Esophagus squamous epithelium (tissue), 5 donors: ENCODE results near the gene TTC17. TPM values are rescaled to one million over a fixed set of nuclear protein-coding genes. Genes with fewer than 3 reads are reported as not detected.

Source experiments
- DNase-seq: peaks from one replicate; lab custom pipeline; 2025; lab: John Stamatoyannopoulos, UW
- H3K27ac ChIP-seq, 4 donors: fragments of 200-600 bp; sonication (generic); one replicate each; pipeline ENCODE4 v1.5.1; 2016 to 2019; ENCODE audit warnings: mild to moderate bottlenecking in 1 of 4
- H3K27me3 ChIP-seq, 4 donors: fragments of 200-600 bp; sonication (generic); 1 replicate in 3 of 4; 2 replicates in 1 of 4; pipeline versions ENCODE4 v1.5.1 to v1.6.0; 2017 to 2021; ENCODE audit warnings: antibody characterized with exemption in 1 of 4
- H3K36me3 ChIP-seq, 3 donors: fragments of 200-600 bp; sonication (generic); one replicate each; pipeline ENCODE4 v1.5.1; 2016 to 2019
- H3K4me1 ChIP-seq, 3 donors: fragments of 200-600 bp; sonication (generic); one replicate each; pipeline ENCODE4 v1.5.1; 2017 to 2019
- H3K4me3 ChIP-seq, 4 donors: fragments of 200-600 bp; sonication (generic); 1 replicate in 3 of 4; 2 replicates in 1 of 4; pipeline ENCODE4 v1.5.1; 2016 to 2019; ENCODE audit warnings: mild to moderate bottlenecking in 2 of 4, moderate library complexity in 1 of 4
- H3K9me3 ChIP-seq, 3 donors: fragments of 200-600 bp; sonication (generic); one replicate each; pipeline ENCODE4 v1.5.1; 2016 to 2019
- POLR2A ChIP-seq, 4 donors: fragments of 450-650 bp; IDR thresholded peaks; one replicate each; pipeline ENCODE4 v1.6.1; 2017; ENCODE audit warnings: antibody characterized with exemption in 4 of 4, mild to moderate bottlenecking in 4 of 4, moderate library complexity in 3 of 4
- WGBS, 2 donors: methylation state at CpG; one replicate each; pipeline ENCODE4 v1.1.5; 2018; 5-methylcytosine and 5-hydroxymethylcytosine counted together
- intact Hi-C: fragments of 100-400 bp; cut with DNase I; formaldehyde crosslinking; loops from one replicate; pipeline ENCODE4 v1.15.0; 2022
- total RNA-seq, 4 donors: library from RNA; depleted of rRNA; stranded (reverse); fragments of >200 nt; gene quantifications; one replicate each; pipeline ENCODE4 v1.1.0, GENCODE V29; 2016
- TF ChIP-seq, protein P1 (sequence below), 6 experiments: fragments of 450-650 bp in 4 of 6; fragments of 200-600 bp in 2 of 6; sonication (generic) in 2 of 6; IDR thresholded peaks; one replicate each; pipeline ENCODE4 v1.5.1; 2016 to 2019; ENCODE audit warnings: antibody characterized with exemption in 6 of 6, mild to moderate bottlenecking in 4 of 6, moderate library complexity in 4 of 6
- donor health status: DM: yes; HTN: yes; CAD: no.

TTC17 gene, protein sequence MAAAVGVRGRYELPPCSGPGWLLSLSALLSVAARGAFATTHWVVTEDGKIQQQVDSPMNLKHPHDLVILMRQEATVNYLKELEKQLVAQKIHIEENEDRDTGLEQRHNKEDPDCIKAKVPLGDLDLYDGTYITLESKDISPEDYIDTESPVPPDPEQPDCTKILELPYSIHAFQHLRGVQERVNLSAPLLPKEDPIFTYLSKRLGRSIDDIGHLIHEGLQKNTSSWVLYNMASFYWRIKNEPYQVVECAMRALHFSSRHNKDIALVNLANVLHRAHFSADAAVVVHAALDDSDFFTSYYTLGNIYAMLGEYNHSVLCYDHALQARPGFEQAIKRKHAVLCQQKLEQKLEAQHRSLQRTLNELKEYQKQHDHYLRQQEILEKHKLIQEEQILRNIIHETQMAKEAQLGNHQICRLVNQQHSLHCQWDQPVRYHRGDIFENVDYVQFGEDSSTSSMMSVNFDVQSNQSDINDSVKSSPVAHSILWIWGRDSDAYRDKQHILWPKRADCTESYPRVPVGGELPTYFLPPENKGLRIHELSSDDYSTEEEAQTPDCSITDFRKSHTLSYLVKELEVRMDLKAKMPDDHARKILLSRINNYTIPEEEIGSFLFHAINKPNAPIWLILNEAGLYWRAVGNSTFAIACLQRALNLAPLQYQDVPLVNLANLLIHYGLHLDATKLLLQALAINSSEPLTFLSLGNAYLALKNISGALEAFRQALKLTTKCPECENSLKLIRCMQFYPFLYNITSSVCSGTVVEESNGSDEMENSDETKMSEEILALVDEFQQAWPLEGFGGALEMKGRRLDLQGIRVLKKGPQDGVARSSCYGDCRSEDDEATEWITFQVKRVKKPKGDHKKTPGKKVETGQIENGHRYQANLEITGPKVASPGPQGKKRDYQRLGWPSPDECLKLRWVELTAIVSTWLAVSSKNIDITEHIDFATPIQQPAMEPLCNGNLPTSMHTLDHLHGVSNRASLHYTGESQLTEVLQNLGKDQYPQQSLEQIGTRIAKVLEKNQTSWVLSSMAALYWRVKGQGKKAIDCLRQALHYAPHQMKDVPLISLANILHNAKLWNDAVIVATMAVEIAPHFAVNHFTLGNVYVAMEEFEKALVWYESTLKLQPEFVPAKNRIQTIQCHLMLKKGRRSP
- total RNA-seq = 100 to 1,000 TPM in 1 of 4 donors, 10 to 100 TPM in 3; 37.5 to 106 (median 55.9) TPM

DNA sequence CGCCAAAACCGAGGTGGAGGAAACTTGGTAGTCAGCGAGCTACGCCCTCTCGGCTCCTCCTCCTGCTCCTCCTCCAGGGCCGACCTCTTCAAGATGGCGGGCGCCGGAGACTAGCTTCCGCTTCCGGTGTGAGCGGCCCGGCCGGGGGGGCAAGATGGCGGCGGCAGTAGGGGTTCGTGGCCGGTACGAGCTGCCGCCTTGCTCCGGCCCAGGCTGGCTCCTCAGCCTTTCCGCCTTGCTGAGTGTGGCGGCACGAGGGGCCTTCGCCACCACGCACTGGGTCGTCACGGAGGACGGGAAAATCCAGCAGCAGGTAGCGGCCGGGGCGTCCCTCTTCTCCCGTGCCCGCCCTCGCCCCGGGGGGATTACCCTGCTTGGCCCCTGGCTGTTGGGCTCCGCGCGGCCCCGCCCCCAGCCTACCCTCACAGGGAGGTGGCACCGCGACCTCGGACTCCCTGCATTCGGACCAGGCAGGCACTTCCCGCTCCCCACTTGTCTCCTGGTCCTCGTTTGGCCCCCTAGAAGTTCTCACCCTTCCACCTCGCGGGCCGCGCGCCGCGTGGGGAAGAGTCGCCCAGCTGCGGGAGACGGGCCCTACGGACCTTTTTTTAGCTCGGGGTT is at the start of gene TTC17:
Gene TTC17 (plus strand): TSS at position 120 of the 621 bp plus-strand sequence. CDS start 35 bp downstream, at position 155.
- Histone ChIP-seq H3K4me1 (peaks cover 9 to 36% (median 16%) of the 10 kb centered on the region in 3 donors), H3K27ac (peak within 1 kb of the TSS; percentile 89 to 97 (median 94)), H3K27me3 (no peaks in the 10 kb centered on the region), H3K9me3 (no peaks in the 10 kb centered on the region), H3K4me3 (peak within 1 kb of the TSS; percentile 79 to 100 (median 96)), H3K36me3 (peaks cover 0 to 9% (median 0%) of the 10 kb centered on the region in 3 donors)
- intact Hi-C loops = no loop called here
- peak; percentile 73 for DNase-seq
- WGBS, 2 donors = 1 to 2% methylated on average over 11 to 15 of the region's 58 CpGs
- peak in 3 of 4 donors; percentile 52 to 90 (median 79) for TF ChIP-seq POLR2A (IDR thresholded peaks at IDR 0.05)
- TF ChIP-seq, protein P1, sequence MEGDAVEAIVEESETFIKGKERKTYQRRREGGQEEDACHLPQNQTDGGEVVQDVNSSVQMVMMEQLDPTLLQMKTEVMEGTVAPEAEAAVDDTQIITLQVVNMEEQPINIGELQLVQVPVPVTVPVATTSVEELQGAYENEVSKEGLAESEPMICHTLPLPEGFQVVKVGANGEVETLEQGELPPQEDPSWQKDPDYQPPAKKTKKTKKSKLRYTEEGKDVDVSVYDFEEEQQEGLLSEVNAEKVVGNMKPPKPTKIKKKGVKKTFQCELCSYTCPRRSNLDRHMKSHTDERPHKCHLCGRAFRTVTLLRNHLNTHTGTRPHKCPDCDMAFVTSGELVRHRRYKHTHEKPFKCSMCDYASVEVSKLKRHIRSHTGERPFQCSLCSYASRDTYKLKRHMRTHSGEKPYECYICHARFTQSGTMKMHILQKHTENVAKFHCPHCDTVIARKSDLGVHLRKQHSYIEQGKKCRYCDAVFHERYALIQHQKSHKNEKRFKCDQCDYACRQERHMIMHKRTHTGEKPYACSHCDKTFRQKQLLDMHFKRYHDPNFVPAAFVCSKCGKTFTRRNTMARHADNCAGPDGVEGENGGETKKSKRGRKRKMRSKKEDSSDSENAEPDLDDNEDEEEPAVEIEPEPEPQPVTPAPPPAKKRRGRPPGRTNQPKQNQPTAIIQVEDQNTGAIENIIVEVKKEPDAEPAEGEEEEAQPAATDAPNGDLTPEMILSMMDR (IDR thresholded peaks at IDR 0.05) = peak in 1 of 6 experiments; percentile 3

DNA sequence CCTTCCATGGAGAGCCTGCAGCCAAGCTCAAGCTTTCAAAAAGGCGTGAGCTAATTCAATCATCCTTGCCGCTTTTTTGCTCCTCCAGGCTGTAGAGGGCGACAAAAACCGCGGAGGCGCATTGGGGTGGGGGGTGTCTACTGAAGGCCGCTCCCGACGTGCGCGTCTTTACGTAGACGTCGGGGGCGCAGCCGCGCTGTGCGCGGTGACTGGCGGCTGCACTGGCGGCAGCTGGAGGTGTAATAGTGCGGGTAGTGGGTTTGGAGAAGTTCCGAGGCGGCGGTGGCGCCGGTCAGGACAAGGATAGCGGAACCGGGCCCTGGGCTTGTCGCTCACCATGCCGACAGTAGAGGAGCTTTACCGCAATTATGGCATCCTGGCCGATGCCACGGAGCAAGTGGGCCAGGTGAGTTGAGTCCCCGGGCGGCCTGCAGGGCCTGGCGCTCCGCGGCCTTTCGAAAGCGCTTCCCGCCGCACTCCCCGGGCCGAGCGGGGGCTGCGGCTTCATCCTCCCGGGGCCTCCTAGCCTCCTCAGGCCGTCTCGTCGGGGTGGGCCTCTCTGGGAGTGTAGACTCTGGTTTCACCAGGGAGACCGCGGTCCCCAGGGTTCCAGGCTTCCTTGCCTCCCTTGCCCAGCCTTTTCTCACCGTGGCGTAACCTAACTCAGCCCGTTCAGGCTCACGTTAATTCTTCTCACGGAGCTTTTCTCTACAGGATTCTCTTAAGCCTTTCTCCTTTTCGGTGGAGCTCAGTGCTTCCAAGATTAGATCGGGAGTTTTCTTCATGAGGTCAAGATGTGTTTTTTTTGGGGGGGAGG is 46.7 kb upstream of the TTC17 start, which contains the start of gene API5:
Gene API5 (plus strand): TSS at position 206 of the 817 bp plus-strand sequence. CDS start 132 bp downstream, at position 338.
- WGBS, 2 donors = 0% methylated on average over 15 to 24 of the region's 60 CpGs
- TF ChIP-seq, protein P1 (IDR thresholded peaks at IDR 0.05) = peak; percentile 59 to 94 (median 74)
- TF ChIP-seq POLR2A (IDR thresholded peaks at IDR 0.05) = peak in 2 of 4 donors; percentile 49 to 67
- Histone ChIP-seq H3K27ac (peak within 1 kb of the TSS; percentile 90 to 96 (median 95)), H3K4me3 (peak within 1 kb of the TSS; percentile 83 to 98 (median 92)), H3K4me1 (peaks cover 14 to 45% (median 22%) of the 10 kb centered on the region in 3 donors), H3K36me3 (no peaks in the 10 kb centered on the region), H3K9me3 (no peaks in the 10 kb centered on the region), H3K27me3 (no peaks in the 10 kb centered on the region)
- intact Hi-C loops = no loop called here
- peak; percentile 72 for DNase-seq

DNA sequence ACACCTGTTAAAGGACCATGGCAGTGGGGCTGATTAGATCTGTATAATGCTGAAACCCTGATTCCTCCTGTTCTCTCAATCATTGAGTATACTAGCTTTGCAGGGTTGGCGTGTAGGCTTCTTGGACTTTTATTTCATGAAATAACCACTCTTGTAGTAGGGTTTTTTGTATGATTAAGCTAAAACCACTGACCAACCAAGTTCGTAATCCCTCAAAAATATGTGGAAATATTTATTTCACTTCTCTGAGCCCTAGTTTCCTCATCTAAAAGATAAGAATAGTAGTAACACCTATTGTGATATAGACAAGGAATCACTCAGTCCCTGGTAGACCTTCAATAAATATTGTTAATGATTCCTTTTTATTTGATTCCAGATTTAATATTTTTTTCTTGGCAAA is 42.8 kb upstream of the TTC17 start:
- H3K9me3 ChIP-seq = no peaks in the 10 kb centered on the region
- WGBS, 2 donors = 73 to 77% methylated on average over 2 of the region's 2 CpGs
- peaks cover 0 to 35% (median 12%) of the 10 kb centered on the region in 3 donors for H3K36me3 ChIP-seq
- no peak overlapping the region for H3K4me3 ChIP-seq
- H3K27ac ChIP-seq = no peak overlapping the region
- peaks cover 14 to 45% (median 22%) of the 10 kb centered on the region in 3 donors for H3K4me1 ChIP-seq
- no peak for DNase-seq
- intact Hi-C loops = no loop called here
- TF ChIP-seq, protein P1 (IDR thresholded peaks at IDR 0.05) = no peak
- no peak for TF ChIP-seq POLR2A (IDR thresholded peaks at IDR 0.05)
- no peaks in the 10 kb centered on the region for H3K27me3 ChIP-seq

DNA sequence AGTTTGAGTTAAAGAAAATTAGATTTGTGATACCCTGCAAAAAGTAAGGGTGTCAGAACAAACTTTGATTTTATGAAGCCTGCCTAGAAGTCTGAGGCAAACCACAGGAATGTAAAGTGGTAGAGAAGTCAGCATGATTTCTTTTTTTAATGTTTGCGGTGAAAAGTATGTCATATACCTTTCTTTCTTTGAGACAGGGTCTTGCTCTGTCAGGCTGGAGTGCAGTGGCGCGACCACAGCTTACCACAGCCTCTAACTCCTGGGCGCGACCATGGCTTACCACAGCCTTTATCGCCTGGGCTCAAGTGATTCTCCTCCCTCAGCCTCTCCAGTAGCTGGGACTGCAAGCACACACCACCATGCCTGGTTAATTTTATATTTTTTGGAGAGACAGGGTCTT is 42.3 kb upstream of the TTC17 start:
- no peak for DNase-seq
- no peak for TF ChIP-seq POLR2A (IDR thresholded peaks at IDR 0.05)
- TF ChIP-seq, protein P1 (IDR thresholded peaks at IDR 0.05) = no peak
- WGBS, 2 donors = 65 to 88% methylated on average over 6 of the region's 6 CpGs
- H3K36me3 ChIP-seq = peaks cover 0 to 40% (median 12%) of the 10 kb centered on the region in 3 donors
- no peak overlapping the region for H3K4me3 ChIP-seq
- intact Hi-C loops = no loop called here
- H3K27me3 ChIP-seq = no peaks in the 10 kb centered on the region
- H3K27ac ChIP-seq = no peak overlapping the region
- no peaks in the 10 kb centered on the region for H3K9me3 ChIP-seq
- peaks cover 14 to 42% (median 22%) of the 10 kb centered on the region in 3 donors for H3K4me1 ChIP-seq
